ENCODE data around the gene WASHC1. TPM values are rescaled to one million over a fixed set of nuclear protein-coding genes. Genes with fewer than 3 reads are reported as not detected.
"Not testable (repeated sequence)": the region's sequence is repeated elsewhere in the genome, so short reads cannot be mapped to it uniquely, and the experiment has no call there.

Gene WASHC1
- total RNA-seq, 1 experiment from 2014 or later, result 23.8 TPM

- H3K4me3 ChIP-seq (ENCODE audit: low read depth, low read length); H3K4me1 Mint-ChIP-seq (ENCODE audit: low read depth, unreplicated experiment); H3K36me3 ChIP-seq (ENCODE audit: control insufficient read depth, insufficient read depth, low read length); H3K27ac Mint-ChIP-seq (ENCODE audit: unreplicated experiment); BruUV-seq (replicated peaks); H3K4me1 ChIP-seq; H3K4me3 Mint-ChIP-seq (ENCODE audit: unreplicated experiment); H3K9me3 Mint-ChIP-seq (ENCODE audit: unreplicated experiment); H3K27me3 Mint-ChIP-seq (ENCODE audit: insufficient read depth, unreplicated experiment); intact Hi-C loops (cut with micrococcal nuclease; ENCODE audit: unreplicated experiment); H3K27me3 ChIP-seq (replicated peaks; ENCODE audit: control insufficient read depth, insufficient read depth, low read length); H3K9me3 ChIP-seq; POLR2A ChIA-PET; CTCF ChIA-PET: not testable (repeated sequence)
- peak in 1 of 2 experiments; percentile 47 for DNase-seq
- H3K36me3 Mint-ChIP-seq (ENCODE audit: insufficient read depth, unreplicated experiment), result peaks cover 11% of the 10 kb centered on the region
Observed at GRCh38 chr9:14129-14809, 15.0 kb downstream of the WASHC1 start.

- H3K4me3 ChIP-seq (ENCODE audit: low read depth, low read length); H3K27me3 Mint-ChIP-seq (ENCODE audit: insufficient read depth, unreplicated experiment); H3K36me3 ChIP-seq (ENCODE audit: control insufficient read depth, insufficient read depth, low read length); H3K9me3 Mint-ChIP-seq (ENCODE audit: unreplicated experiment); intact Hi-C loops (cut with micrococcal nuclease; ENCODE audit: unreplicated experiment); H3K4me1 Mint-ChIP-seq (ENCODE audit: low read depth, unreplicated experiment); H3K4me1 ChIP-seq; H3K27ac Mint-ChIP-seq (ENCODE audit: unreplicated experiment); POLR2A ChIA-PET; H3K27me3 ChIP-seq (replicated peaks; ENCODE audit: control insufficient read depth, insufficient read depth, low read length); H3K9me3 ChIP-seq; CTCF ChIA-PET; BruUV-seq (replicated peaks): not testable (repeated sequence)
- TF ChIP-seq CTCF (IDR thresholded peaks at IDR 0.05; ENCODE audit: insufficient read depth in 1 of 2, low read depth in 1 of 2, low read length in 1 of 2, severe bottlenecking in 1 of 2, unreplicated experiment in 1 of 2), result peak; percentile 55 to 94
- Mint-ChIP-seq H3K36me3 (ENCODE audit: insufficient read depth, unreplicated experiment) (peaks cover 11% of the 10 kb centered on the region), H3K4me3 (ENCODE audit: unreplicated experiment) (peak overlapping the region; percentile 61)
- DNase-seq, result peak; percentile 89 to 94
Observed at GRCh38 chr9:11206-11605, 18.1 kb downstream of the WASHC1 start.

GRCh38 chr9:10653-11053 is 18.6 kb downstream of the WASHC1 start:
- H3K4me3 ChIP-seq (ENCODE audit: low read depth, low read length); CTCF ChIA-PET; H3K9me3 ChIP-seq; H3K9me3 Mint-ChIP-seq (ENCODE audit: unreplicated experiment); H3K27me3 Mint-ChIP-seq (ENCODE audit: insufficient read depth, unreplicated experiment); H3K36me3 ChIP-seq (ENCODE audit: control insufficient read depth, insufficient read depth, low read length); H3K27me3 ChIP-seq (replicated peaks; ENCODE audit: control insufficient read depth, insufficient read depth, low read length); H3K4me1 ChIP-seq; BruUV-seq (replicated peaks); H3K27ac Mint-ChIP-seq (ENCODE audit: unreplicated experiment); intact Hi-C loops (cut with micrococcal nuclease; ENCODE audit: unreplicated experiment); POLR2A ChIA-PET; H3K4me1 Mint-ChIP-seq (ENCODE audit: low read depth, unreplicated experiment): not testable (repeated sequence)
- H3K4me3 Mint-ChIP-seq (ENCODE audit: unreplicated experiment), result peak overlapping the region; percentile 61
- H3K36me3 Mint-ChIP-seq (ENCODE audit: insufficient read depth, unreplicated experiment), result peaks cover 11% of the 10 kb centered on the region
- peak; percentile 65 to 75 for DNase-seq

- H3K4me1 ChIP-seq; H3K4me3 ChIP-seq (ENCODE audit: low read depth, low read length); POLR2A ChIA-PET; H3K27me3 ChIP-seq (replicated peaks; ENCODE audit: control insufficient read depth, insufficient read depth, low read length); H3K9me3 ChIP-seq; H3K4me1 Mint-ChIP-seq (ENCODE audit: low read depth, unreplicated experiment); H3K9me3 Mint-ChIP-seq (ENCODE audit: unreplicated experiment); DNase-seq; H3K36me3 ChIP-seq (ENCODE audit: control insufficient read depth, insufficient read depth, low read length); intact Hi-C loops (cut with micrococcal nuclease; ENCODE audit: unreplicated experiment); BruUV-seq (replicated peaks); CTCF ChIA-PET; H3K27me3 Mint-ChIP-seq (ENCODE audit: insufficient read depth, unreplicated experiment); H3K27ac Mint-ChIP-seq (ENCODE audit: unreplicated experiment): not testable (repeated sequence)
- peak overlapping the region; percentile 61 for H3K4me3 Mint-ChIP-seq (ENCODE audit: unreplicated experiment)
- peaks cover 11% of the 10 kb centered on the region for H3K36me3 Mint-ChIP-seq (ENCODE audit: insufficient read depth, unreplicated experiment)
Observed at GRCh38 chr9:10207-10606, 19.0 kb downstream of the WASHC1 start.

Other genes starting within 250 kb of the WASHC1 start
- 0.56 and 0.93 TPM in 2 replicates for gene FOXD4, start 89.0 kb upstream of the WASHC1 start, total RNA-seq (2022)
- 34.2 and 34.6 TPM in 2 replicates for gene ZNG1A, start 149.6 kb upstream of the WASHC1 start, total RNA-seq (2022)
- 15.2 and 15.6 TPM in 2 replicates for gene DOCK8, start 185.4 kb upstream of the WASHC1 start, total RNA-seq (2022)